Ovary (tissue), 9 donors: ENCODE measurements around the gene RDH8. TPM values are rescaled to one million over a fixed set of nuclear protein-coding genes. Genes with fewer than 3 reads are reported as not detected.

ENCODE experiments used
- DNase-seq, 5 donors: peaks; one replicate each; pipeline ENCODE4 v3.0.0-alpha.2; 2019 to 2020
- H3K27ac ChIP-seq, 2 donors: fragments of 200-600 bp; one replicate each; pipeline versions ENCODE4 v1.5.1 to v1.8.0; 2019 to 2022
- H3K27me3 ChIP-seq: fragments of 200-600 bp; one replicate; pipeline ENCODE4 v1.8.0; 2022
- H3K36me3 ChIP-seq: fragments of 200-600 bp; sonication (generic); one replicate; pipeline ENCODE4 v1.5.1; 2019
- H3K4me1 ChIP-seq: one replicate; pipeline ENCODE4 v1.8.1; 2013; ENCODE audit warnings: mild to moderate bottlenecking, moderate library complexity; ENCODE audit not compliant: insufficient read depth
- H3K4me3 ChIP-seq: fragments of 200-600 bp; sonication (generic); one replicate; pipeline ENCODE4 v1.5.1; 2017
- H3K9me3 ChIP-seq, 2 donors: fragments of 200-600 bp in 1 of 2; sonication (generic) in 1 of 2; one replicate each; pipeline versions ENCODE4 v1.5.1 to v1.8.1; 2013 to 2019; ENCODE audit warnings: mild to moderate bottlenecking in 1 of 2, moderate library complexity in 1 of 2
- CTCF ChIP-seq, 3 donors: fragments of 450-650 bp in 2 of 3; fragments of 200-600 bp in 1 of 3; IDR thresholded peaks; one replicate each; pipeline versions ENCODE4 v1.5.1 to v1.8.0; 2016 to 2022; ENCODE audit warnings: antibody characterized with exemption in 3 of 3, mild to moderate bottlenecking in 1 of 3
- EP300 ChIP-seq: sonication (generic); formaldehyde crosslinking; IDR thresholded peaks from one replicate; pipeline ENCODE4 v1.6.1; 2017; ENCODE audit warnings: antibody characterized with exemption
- POLR2A ChIP-seq: fragments of 450-650 bp; IDR thresholded peaks from one replicate; pipeline ENCODE4 v1.6.1; 2017; ENCODE audit warnings: antibody characterized with exemption, mild to moderate bottlenecking, moderate library complexity
- WGBS, 3 donors: extraction: QIAGEN DNeasy Blood & Tissue Kit in 1 of 3; methylation state at CpG; one replicate each; pipeline versions ENCODE4 v1.1.5 to v1.1.7; 2013 to 2017; 5-methylcytosine and 5-hydroxymethylcytosine counted together
- intact Hi-C, 4 donors: fragments of 100-400 bp; cut with DNase I; formaldehyde crosslinking; loops; one replicate each; pipeline versions ENCODE4 v1.11.0 to v1.15.1; 2022 to 2023
- polyA plus RNA-seq, 2 donors: library from polyadenylated mRNA; stranded (reverse); fragments of 200-250 nt in 1 of 2; fragments of 350-450 nt in 1 of 2; fragmentation: Illumina TruSeq in 1 of 2; extraction: RNeasy Lipid Tissue Mini Kit (QIAGEN cat#74804) in 1 of 2; gene quantifications; one replicate each; pipeline ENCODE4 v1.2.3, GENCODE V29; 2013 to 2014
- total RNA-seq, 7 donors: library from RNA; depleted of rRNA in 2 of 7; stranded (reverse); fragments of >200 nt in 2 of 7; fragmentation: NEBNext Ultra II Directional in 3 of 7; extraction: Animal tissue kit (Norgen Biotek cat#: 25700) in 3 of 7; gene quantifications; one replicate each; pipeline versions ENCODE4 v1.1.0 to v1.2.4, GENCODE V29; 2016 to 2023
- donor health status: DM: no; HTN: no; CAD: no; lungs with moderate emphysema.
- donor health status: DM: no; HTN: no; CAD: no.
- donor health status: Bipolar disorder and iron deficiency.
- donor health status: DM: yes; HTN: yes; CAD: no.
- donor health status: DM: no; HTN: no; CAD: no.
- donor health status: DM: yes; HTN: yes; CAD: no.

Gene RDH8
- total and polyA plus RNA-seq, 9 donors, result not detected

- H3K4me1 ChIP-seq, result no peaks in the 10 kb centered on the region
- DNase-seq, result no peak
- H3K9me3 ChIP-seq, result peaks cover 11 to 12% of the 10 kb centered on the region in 2 donors
- H3K4me3 ChIP-seq, result no peak overlapping the region
- TF ChIP-seq CTCF (IDR thresholded peaks at IDR 0.05) (no peak), EP300 (no peak), POLR2A (no peak)
- intact Hi-C loops, result no loop called here
- 33 to 56% (median 41%) methylated on average over 1 of the region's 1 CpG for WGBS, 3 donors
- H3K27me3 ChIP-seq, result no peaks in the 10 kb centered on the region
- H3K36me3 ChIP-seq, result no peaks in the 10 kb centered on the region
- H3K27ac ChIP-seq, result no peak overlapping the region
These were observed 32.1 kb downstream of the RDH8 start for GRCh38 chr19:10045371-10045770.

GRCh38 chr19:10049626-10050025 is 36.3 kb downstream of the RDH8 start:
- H3K27me3 ChIP-seq, result no peaks in the 10 kb centered on the region
- intact Hi-C loops, result no loop called here
- DNase-seq, result no peak
- no peak overlapping the region for H3K27ac ChIP-seq
- H3K4me1 ChIP-seq, result no peaks in the 10 kb centered on the region
- H3K4me3 ChIP-seq, result no peak overlapping the region
- H3K9me3 ChIP-seq, result no peaks in the 10 kb centered on the region
- WGBS, 3 donors, result 39 to 60% (median 55%) methylated on average over 2 of the region's 2 CpGs
- H3K36me3 ChIP-seq, result no peaks in the 10 kb centered on the region
- TF ChIP-seq EP300 (no peak), POLR2A (no peak), CTCF (IDR thresholded peaks at IDR 0.05) (no peak)

- DNase-seq, result no peak
- Histone ChIP-seq H3K9me3 (no peaks in the 10 kb centered on the region), H3K4me1 (no peaks in the 10 kb centered on the region), H3K27ac (no peak overlapping the region), H3K36me3 (no peaks in the 10 kb centered on the region), H3K27me3 (no peaks in the 10 kb centered on the region), H3K4me3 (no peak overlapping the region)
- TF ChIP-seq EP300, result no peak
- no peak for TF ChIP-seq POLR2A
- no peak for TF ChIP-seq CTCF (IDR thresholded peaks at IDR 0.05)
- intact Hi-C loops, result no loop called here
- 68 to 75% (median 70%) methylated on average over 20 to 21 of the region's 21 CpGs for WGBS, 3 donors
These were observed 39.5 kb downstream of the RDH8 start for GRCh38 chr19:10052602-10053360.

- WGBS, 3 donors, result 19 to 22% (median 21%) methylated on average over 19 to 21 of the region's 21 CpGs
- Histone ChIP-seq H3K27me3 (no peaks in the 10 kb centered on the region), H3K27ac (no peak overlapping the region), H3K4me1 (no peaks in the 10 kb centered on the region), H3K4me3 (no peak overlapping the region), H3K9me3 (no peaks in the 10 kb centered on the region), H3K36me3 (no peaks in the 10 kb centered on the region)
- TF ChIP-seq EP300, result no peak
- TF ChIP-seq POLR2A, result no peak
- TF ChIP-seq CTCF (IDR thresholded peaks at IDR 0.05), result no peak
- intact Hi-C loops, result no loop called here
- no peak for DNase-seq
These were observed 48.5 kb downstream of the RDH8 start for GRCh38 chr19:10061717-10062310.
